H1 (cell line): ENCODE measurements around the gene C1orf21. TPM values are rescaled to one million over a fixed set of nuclear protein-coding genes. Genes with fewer than 3 reads are reported as not detected.

ENCODE experiments used
- CTCF ChIA-PET: fragments of 300-600 bp; sonication (Branson Sonifier 250); formaldehyde crosslinking; loops from one replicate; lab custom pipeline; 2021; ENCODE audit not compliant: partially characterized antibody; lab: Charles Lee
- POLR2A ChIA-PET: fragments of 300-600 bp; sonication (Branson Sonifier 250); formaldehyde crosslinking; loops from one replicate; lab custom pipeline; 2021; ENCODE audit warnings: inconsistent platforms; ENCODE audit not compliant: partially characterized antibody; lab: Charles Lee
- DNase-seq, 2 experiments: peaks; one replicate each; pipeline versions ENCODE4 v3.0.0 to v3.0.0-alpha.2; 2010 to 2022; ENCODE audit warnings: low spot score in 2 of 2, low read depth in 1 of 2, mixed read lengths in 1 of 2
- FAIRE-seq: peaks from 2 replicates; lab custom pipeline; 2011; peaks lifted over from hg19 to GRCh38; lab: Jason Lieb, UNC
- H2AFZ ChIP-seq: 2 replicates; pipeline ENCODE4 v1.8.1; 2012; ENCODE audit warnings: low read length, inconsistent platforms
- H2AK5ac ChIP-seq: 2 replicates; pipeline ENCODE4 v1.6.1; 2013; ENCODE audit warnings: low read depth, low read length
- H2BK120ac ChIP-seq: replicated peaks from 2 replicates; pipeline ENCODE3; 2013; ENCODE audit warnings: low read depth, low read length, inconsistent platforms
- H2BK12ac ChIP-seq: 2 replicates; pipeline ENCODE4 v1.6.1; 2013; ENCODE audit warnings: low read depth, low read length
- H2BK15ac ChIP-seq: 2 replicates; pipeline ENCODE4 v1.6.1; 2013; ENCODE audit warnings: low read length
- H2BK20ac ChIP-seq: 2 replicates; pipeline ENCODE4 v1.6.1; 2013; ENCODE audit warnings: low read length
- H2BK5ac ChIP-seq: 2 replicates; pipeline ENCODE4 v1.6.1; 2013; ENCODE audit warnings: low read depth, low read length
- H3K14ac ChIP-seq: 2 replicates; pipeline ENCODE4 v1.6.1; 2013; ENCODE audit warnings: inconsistent platforms; ENCODE audit not compliant: insufficient read length
- H3K18ac ChIP-seq: 2 replicates; pipeline ENCODE4 v1.6.1; 2013; ENCODE audit warnings: low read length; ENCODE audit errors: extremely low read depth
- H3K23ac ChIP-seq: 2 replicates; pipeline ENCODE4 v1.6.1; 2013; ENCODE audit warnings: inconsistent platforms; ENCODE audit not compliant: insufficient read length
- H3K23me2 ChIP-seq: 2 replicates; pipeline ENCODE4 v1.6.1; 2013; ENCODE audit warnings: low read depth, low read length
- H3K27ac ChIP-seq: 2 replicates; pipeline ENCODE4 v1.6.1; 2011; ENCODE audit warnings: low read depth, low read length, inconsistent platforms
- H3K27me3 ChIP-seq, 4 experiments: replicated peaks in 1 of 4; 1 replicate in 1 of 4; 2 replicates in 3 of 4; pipeline versions ENCODE4 v1.6.1 to v1.8.1; 2011 to 2013; ENCODE audit warnings: low read length in 3 of 4, mild to moderate bottlenecking in 3 of 4, inconsistent platforms in 2 of 4, mixed read lengths in 2 of 4, moderate library complexity in 1 of 4; ENCODE audit not compliant: control insufficient read depth in 3 of 4, insufficient read depth in 3 of 4; ENCODE audit errors: extremely low read depth in 1 of 4
- H3K36me3 ChIP-seq, 4 experiments: 2 replicates each; pipeline versions ENCODE4 v1.6.1 to v1.8.1; 2011 to 2013; ENCODE audit warnings: mild to moderate bottlenecking in 4 of 4, low read length in 3 of 4, moderate library complexity in 2 of 4, control low read depth in 1 of 4, inconsistent platforms in 1 of 4; ENCODE audit not compliant: insufficient read depth in 4 of 4, control insufficient read depth in 2 of 4
- H3K4ac ChIP-seq: replicated peaks from 2 replicates; pipeline ENCODE3; 2013; ENCODE audit warnings: low read length, low read depth, mixed read lengths, inconsistent platforms; ENCODE audit not compliant: insufficient read length
- H3K4me1 ChIP-seq, 4 experiments: replicated peaks in 1 of 4; 1 replicate in 1 of 4; 2 replicates in 3 of 4; pipeline versions ENCODE4 v1.6.1 to v1.8.1; 2011 to 2013; ENCODE audit warnings: low read length in 3 of 4, inconsistent platforms in 2 of 4, mixed read lengths in 1 of 4; ENCODE audit not compliant: insufficient read depth in 4 of 4, control insufficient read depth in 3 of 4
- H3K4me2 ChIP-seq, 2 experiments: 2 replicates each; pipeline versions ENCODE4 v1.6.1 to v1.8.1; 2011 to 2013; ENCODE audit warnings: low read depth in 2 of 2, low read length in 2 of 2, control low read depth in 1 of 2, inconsistent platforms in 1 of 2, mild to moderate bottlenecking in 1 of 2; ENCODE audit not compliant: insufficient read depth in 1 of 2
- H3K4me3 ChIP-seq, 4 experiments: fragments of 200-600, 300-600 bp in 1 of 4; sonication (generic), shearing (Covaris generic), sonication (Bioruptor Twin) in 1 of 4; 2 replicates each; pipeline versions ENCODE4 v1.5.1 to v1.8.1; 2011 to 2016; ENCODE audit warnings: low read length in 4 of 4, low read depth in 3 of 4, control low read depth in 2 of 4, inconsistent platforms in 2 of 4, mild to moderate bottlenecking in 2 of 4, mixed read lengths in 1 of 4, moderate library complexity in 1 of 4; ENCODE audit not compliant: insufficient read depth in 2 of 4; ENCODE audit errors: extremely low read depth in 1 of 4
- H3K56ac ChIP-seq: replicated peaks from 2 replicates; pipeline ENCODE3; 2013; ENCODE audit warnings: low read depth, mild to moderate bottlenecking, mixed read lengths, low read length, inconsistent platforms; ENCODE audit not compliant: insufficient read length
- H3K79me1 ChIP-seq: 2 replicates; pipeline ENCODE4 v1.6.1; 2013; ENCODE audit warnings: low read depth, low read length, control low read depth
- H3K79me2 ChIP-seq, 2 experiments: 2 replicates each; pipeline versions ENCODE4 v1.6.1 to v1.8.1; 2012 to 2013; ENCODE audit warnings: low read length in 2 of 2, mild to moderate bottlenecking in 2 of 2, inconsistent platforms in 1 of 2; ENCODE audit not compliant: insufficient read depth in 2 of 2, control insufficient read depth in 1 of 2
- H3K9ac ChIP-seq, 4 experiments: replicated peaks in 1 of 4; 1 replicate in 1 of 4; 2 replicates in 3 of 4; pipeline versions ENCODE4 v1.6.1 to v1.8.1; 2011 to 2013; ENCODE audit warnings: low read depth in 3 of 4, low read length in 3 of 4, control low read depth in 2 of 4, mild to moderate bottlenecking in 2 of 4, moderate library complexity in 2 of 4, inconsistent platforms in 1 of 4; ENCODE audit errors: extremely low read depth in 1 of 4
- H3K9me3 ChIP-seq, 2 experiments: 2 replicates each; pipeline versions ENCODE4 v1.6.1 to v1.8.1; 2012 to 2013; ENCODE audit warnings: mild to moderate bottlenecking in 2 of 2, moderate library complexity in 2 of 2, control low read depth in 1 of 2, inconsistent platforms in 1 of 2, low read depth in 1 of 2, low read length in 1 of 2, mixed read lengths in 1 of 2; ENCODE audit not compliant: insufficient read depth in 2 of 2
- H4K20me1 ChIP-seq, 2 experiments: replicated peaks in 1 of 2; 2 replicates each; pipeline versions ENCODE3 to v1.8.1; 2011 to 2013; ENCODE audit warnings: inconsistent platforms in 2 of 2, low read length in 2 of 2, mild to moderate bottlenecking in 1 of 2; ENCODE audit not compliant: insufficient read depth in 2 of 2, control insufficient read depth in 1 of 2
- H4K5ac ChIP-seq: 2 replicates; pipeline ENCODE4 v1.6.1; 2013; ENCODE audit warnings: low read length, low read depth, mixed read lengths, inconsistent platforms; ENCODE audit not compliant: insufficient read length
- H4K8ac ChIP-seq: 2 replicates; pipeline ENCODE4 v1.8.0; 2013; ENCODE audit warnings: mild to moderate bottlenecking, moderate library complexity, low read length, inconsistent platforms; ENCODE audit not compliant: insufficient read depth; ENCODE audit errors: extremely low read depth
- H4K91ac ChIP-seq: replicated peaks from 2 replicates; pipeline ENCODE3; 2013; ENCODE audit warnings: low read length, mixed read lengths, inconsistent platforms; ENCODE audit not compliant: insufficient read length
- CEBPB ChIP-seq: IDR thresholded peaks from 2 replicates; pipeline ENCODE4 v1.6.1; 2012; ENCODE audit warnings: low read depth, low read length
- CHD1 ChIP-seq: IDR thresholded peaks from 2 replicates; pipeline ENCODE4 v1.6.1; 2012; ENCODE audit warnings: low read depth, low read length, improper control_type of control experiment
- CTBP2 ChIP-seq: IDR thresholded peaks from 2 replicates; pipeline ENCODE4 v1.7.0; 2011; ENCODE audit warnings: borderline replicate concordance, mild to moderate bottlenecking, moderate library complexity, mixed read lengths, low read length; ENCODE audit not compliant: insufficient read depth, insufficient read length
- EZH2 ChIP-seq: fragments of 200-600 bp; sonication (generic); IDR thresholded peaks from 2 replicates; pipeline ENCODE4 v1.7.1; 2012; ENCODE audit warnings: low read depth, mild to moderate bottlenecking, moderate library complexity, low read length, inconsistent platforms; ENCODE audit not compliant: severe bottlenecking
- GABPA ChIP-seq: IDR thresholded peaks from 2 replicates; pipeline ENCODE4 v1.6.1; 2011; ENCODE audit warnings: mild to moderate bottlenecking, low read length, moderate library complexity, borderline replicate concordance; ENCODE audit not compliant: insufficient read depth
- GTF2F1 ChIP-seq: IDR thresholded peaks from 2 replicates; pipeline ENCODE4 v1.6.1; 2012; ENCODE audit warnings: low read depth, low read length, improper control_type of control experiment, borderline replicate concordance
- HDAC2 ChIP-seq, 2 experiments: fragments of 300-600 bp in 1 of 2; sonication (generic) in 1 of 2; IDR thresholded peaks; 2 replicates each; pipeline ENCODE4 v1.6.1; 2011 to 2012; ENCODE audit warnings: low read depth in 2 of 2, low read length in 2 of 2, mild to moderate bottlenecking in 2 of 2, moderate library complexity in 2 of 2, borderline replicate concordance in 1 of 2, inconsistent platforms in 1 of 2
- NRF1 ChIP-seq: IDR thresholded peaks from 2 replicates; pipeline ENCODE4 v1.6.1; 2011; ENCODE audit warnings: mild to moderate bottlenecking, low read depth, low read length, improper control_type of control experiment
- RBBP5 ChIP-seq: IDR thresholded peaks from 2 replicates; pipeline ENCODE4 v1.7.1; 2012; ENCODE audit warnings: low read depth, mild to moderate bottlenecking, inconsistent platforms, low read length, moderate library complexity, borderline replicate concordance
- RNF2 ChIP-seq: fragments of 200-900, 300-1000 bp; sonication (generic); IDR thresholded peaks from 2 replicates; pipeline ENCODE4 v1.7.1; 2016; ENCODE audit warnings: borderline replicate concordance, low read depth, mild to moderate bottlenecking, antibody characterized with exemption, low read length; ENCODE audit not compliant: poor library complexity, severe bottlenecking; ENCODE audit errors: missing control alignments
- SAP30 ChIP-seq: fragments of 300-600 bp; sonication (generic); IDR thresholded peaks from 2 replicates; pipeline ENCODE4 v1.7.1; 2012; ENCODE audit warnings: low read length, moderate library complexity, mild to moderate bottlenecking, inconsistent platforms; ENCODE audit not compliant: insufficient read depth, insufficient replicate concordance
- SRF ChIP-seq: IDR thresholded peaks from 2 replicates; pipeline ENCODE4 v1.6.1; 2011; ENCODE audit warnings: mild to moderate bottlenecking, low read depth, low read length, moderate library complexity
- TEAD4 ChIP-seq: IDR thresholded peaks from 2 replicates; pipeline ENCODE4 v1.6.1; 2012; ENCODE audit warnings: low read depth, low read length, inconsistent platforms, mixed read lengths
- WGBS, 2 experiments: shearing (Covaris generic) in 1 of 2; methylation state at CpG; one replicate each; pipeline versions ENCODE4 v1.1.6 to v1.1.7; 2013 to 2015; ENCODE audit warnings: low lambda C conversion rate in 2 of 2, mixed read lengths in 2 of 2, inconsistent platforms in 1 of 2, low coverage in 1 of 2, missing lambda C conversion rate in 1 of 2; ENCODE audit not compliant: insufficient replicate concordance in 2 of 2, insufficient coverage in 1 of 2, insufficient read length in 1 of 2; ENCODE audit errors: extremely low coverage in 1 of 2, missing lambda C conversion rate in 1 of 2; 5-methylcytosine and 5-hydroxymethylcytosine counted together
- polyA plus RNA-seq, 7 experiments: library from polyadenylated mRNA; depleted of rRNA in 3 of 7; stranded (reverse) in 5 of 7; unstranded in 2 of 7; fragments of >200 nt in 5 of 7; fragments of 200-250 nt in 2 of 7; gene quantifications; 1 replicate in 5 of 7; 2 replicates in 1 of 7; 4 replicates in 1 of 7; pipeline versions ENCODE4 v1.2.1 to v1.2.3, GENCODE V29; 2011 to 2013; ENCODE audit warnings: missing spikeins in 2 of 7, mixed read lengths in 2 of 7
- total RNA-seq: library from RNA; stranded (reverse); fragmentation: NEBNext Ultra II Directional; extraction: Animal tissue kit (Norgen Biotek cat#: 25700); gene quantifications from 2 replicates; pipeline ENCODE4 v1.2.1, GENCODE V29; 2021

The C1orf21 gene
- total and polyA plus RNA-seq, 2 of the 8 experiments (the other 6 are each of a cell fraction or from before 2014, with no cell fraction given) = 16.6 to 51.0 TPM

- DNase-seq = no peak
- Histone ChIP-seq H3K36me3 (no peaks in the 10 kb centered on the region), H2AK5ac (no peak overlapping the region), H3K27ac (no peak overlapping the region), H3K4me3 (no peak overlapping the region), H3K23ac (no peak overlapping the region), H3K79me1 (no peaks in the 10 kb centered on the region), H3K9ac (no peak overlapping the region), H4K8ac (no peak overlapping the region), H4K91ac (no peak overlapping the region), H2AFZ (no peak overlapping the region), H3K14ac (no peak overlapping the region), H3K23me2 (no peaks in the 10 kb centered on the region; the same call in 1 of the 2 replicates), H3K4ac (no peak overlapping the region), H2BK12ac (no peak overlapping the region), H4K5ac (no peak overlapping the region), H3K4me1 (peaks cover 0 to 4% (median under 1%) of the 10 kb centered on the region in 4 experiments; a peak in 2 of 7 replicates), H3K79me2 (no peaks in the 10 kb centered on the region), H2BK5ac (no peak overlapping the region), H3K27me3 (no peaks in the 10 kb centered on the region), H2BK120ac (no peak overlapping the region), H2BK15ac (no peak overlapping the region), H3K56ac (no peak overlapping the region), H4K20me1 (no peaks in the 10 kb centered on the region), H2BK20ac (no peak overlapping the region), H3K9me3 (no peaks in the 10 kb centered on the region), H3K4me2 (no peak overlapping the region), H3K18ac (no peak overlapping the region)
- no peak for FAIRE-seq
- 91% methylated on average over 11 of the region's 11 CpGs; no CpG with 5 or more reads in 1 of the 2 experiments for WGBS, 2 experiments
- POLR2A ChIA-PET = no interaction called here
- CTCF ChIA-PET = interaction anchor here (1.5 to 1.9 kb wide), 2 partner anchors 12 to 145 kb away, joined by 4 read pairs; no protein-coding TSS in a partner anchor
- TF ChIP-seq HDAC2 (IDR thresholded peaks at IDR 0.05; ENCODE audit: borderline replicate concordance in 1 of 2, low read depth in 2 of 2, low read length in 2 of 2) = no peak
- no peak for TF ChIP-seq NRF1
- TF ChIP-seq CTBP2 = no peak
- TF ChIP-seq CHD1 = no peak
- no peak for TF ChIP-seq EZH2
- no peak for TF ChIP-seq GABPA
- no peak for TF ChIP-seq CEBPB
- TF ChIP-seq SAP30 = no peak
- TF ChIP-seq RNF2 = no peak
- TF ChIP-seq TEAD4 = no peak
- no peak for TF ChIP-seq RBBP5
- no peak for TF ChIP-seq GTF2F1
- no peak for TF ChIP-seq SRF
Measured at GRCh38 chr1:184366997-184367396, 19.8 kb upstream of the C1orf21 start.
